OCI-LY7 (cell line): ENCODE data around the gene GGA3.

ENCODE experiments used
- CTCF ChIP-seq: fragments of 200-600 bp; sonication (generic); conservative IDR thresholded peaks from 2 replicates; pipeline ENCODE4 v1.5.1; 2014; ENCODE audit warnings: mild to moderate bottlenecking, antibody characterized with exemption, low read length, moderate library complexity, mixed read lengths
- EZH2phosphoT487 ChIP-seq: fragments of 200-600 bp; sonication (generic); IDR thresholded peaks from 2 replicates; pipeline ENCODE4 v1.6.1; 2018; ENCODE audit warnings: low read depth, borderline replicate concordance, mild to moderate bottlenecking, mixed run types, antibody characterized with exemption, low read length, moderate library complexity, mixed read lengths

- TF ChIP-seq CTCF = no peak
- TF ChIP-seq EZH2phosphoT487 = no peak
Observed at GRCh38 chr17:75241143-75241430, 20.3 kb downstream of the GGA3 start.
